T47D (cell line): ENCODE data around the gene RABL2B.

Source experiments
- DNase-seq, 2 experiments: peaks; one replicate each; pipeline versions ENCODE4 v3.0.0 to v3.0.0-alpha.2; 2011 to 2012; ENCODE audit warnings: low read depth in 1 of 2, low spot score in 1 of 2
- JUND ChIP-seq: IDR thresholded peaks from 2 replicates; pipeline ENCODE4 v1.6.1; 2012; ENCODE audit warnings: low read depth
- in situ Hi-C: cut with HindIII; loops from 2 replicates; pipeline ENCODE4 v1.10.0; 2016; ENCODE audit warnings: low sequenced_read_pairs, low pct_unique_long_range_greater_than_20kb

RABL2B gene

GRCh38 chr22:50722716-50723428 is 60.6 kb downstream of the RABL2B start:
- in situ Hi-C loops = no loop called here
- no peak for DNase-seq
- no peak for TF ChIP-seq JUND

- DNase-seq = no peak
- in situ Hi-C loops = no loop called here
- TF ChIP-seq JUND = no peak
These were observed 61.3 kb downstream of the RABL2B start for GRCh38 chr22:50722048-50722701.

- no peak for DNase-seq
- no peak for TF ChIP-seq JUND
- in situ Hi-C loops = no loop called here
These were observed 62.1 kb downstream of the RABL2B start for GRCh38 chr22:50721257-50721844.

DNA sequence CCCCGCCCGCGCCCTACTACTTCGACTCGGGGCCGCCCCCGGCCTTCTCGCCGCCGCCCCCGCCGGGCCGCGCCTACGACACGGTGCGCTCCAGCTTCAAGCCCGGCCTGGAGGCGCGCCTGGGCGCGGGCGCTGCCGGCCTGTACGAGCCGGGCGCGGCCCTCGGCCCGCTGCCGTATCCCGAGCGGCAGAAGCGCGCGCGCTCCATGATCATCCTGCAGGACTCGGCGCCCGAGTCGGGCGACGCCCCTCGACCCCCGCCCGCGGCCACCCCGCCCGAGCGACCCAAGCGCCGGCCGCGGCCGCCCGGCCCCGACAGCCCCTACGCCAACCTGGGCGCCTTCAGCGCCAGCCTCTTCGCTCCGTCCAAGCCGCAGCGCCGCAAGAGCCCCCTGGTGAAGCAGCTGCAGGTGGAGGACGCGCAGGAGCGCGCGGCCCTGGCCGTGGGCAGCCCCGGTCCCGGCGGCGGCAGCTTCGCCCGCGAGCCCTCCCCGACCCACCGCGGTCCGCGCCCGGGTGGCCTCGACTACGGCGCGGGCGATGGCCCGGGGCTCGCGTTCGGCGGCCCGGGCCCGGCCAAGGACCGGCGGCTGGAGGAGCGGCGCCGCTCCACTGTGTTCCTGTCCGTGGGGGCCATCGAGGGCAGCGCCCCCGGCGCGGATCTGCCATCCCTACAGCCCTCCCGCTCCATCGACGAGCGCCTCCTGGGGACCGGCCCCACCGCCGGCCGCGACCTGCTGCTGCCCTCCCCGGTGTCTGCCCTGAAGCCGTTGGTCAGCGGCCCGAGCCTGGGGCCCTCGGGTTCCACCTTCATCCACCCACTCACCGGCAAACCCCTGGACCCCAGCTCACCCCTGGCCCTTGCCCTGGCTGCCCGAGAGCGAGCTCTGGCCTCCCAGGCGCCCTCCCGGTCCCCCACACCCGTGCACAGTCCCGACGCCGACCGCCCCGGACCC is 62.9 kb downstream of the RABL2B start:
- TF ChIP-seq JUND = no peak
- in situ Hi-C loops = no loop called here
- DNase-seq = no peak

DNA sequence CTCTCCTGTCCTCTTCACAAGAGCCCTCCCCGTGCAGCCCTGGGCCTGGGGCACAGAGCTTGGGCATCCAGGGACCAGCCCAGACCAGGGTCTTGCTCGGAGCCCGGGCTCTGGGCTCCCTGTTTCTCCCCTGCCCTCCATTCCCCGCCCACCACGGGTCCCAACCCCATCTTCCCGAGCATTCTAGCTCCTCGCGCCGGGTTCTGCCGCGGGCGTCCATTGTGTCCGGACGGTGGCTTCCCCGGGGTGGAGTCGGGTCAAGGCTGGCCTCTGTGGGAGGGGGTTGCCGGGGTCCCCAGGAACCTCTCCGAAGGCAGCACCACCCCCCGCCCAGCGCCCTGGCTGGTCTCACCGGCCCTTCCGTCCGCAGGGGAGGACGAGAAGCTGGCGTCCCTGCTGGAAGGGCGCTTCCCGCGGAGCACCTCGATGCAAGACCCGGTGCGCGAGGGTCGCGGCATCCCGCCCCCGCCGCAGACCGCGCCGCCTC is 63.6 kb downstream of the RABL2B start:
- no peak for DNase-seq
- in situ Hi-C loops = no loop called here
- TF ChIP-seq JUND = no peak

DNA sequence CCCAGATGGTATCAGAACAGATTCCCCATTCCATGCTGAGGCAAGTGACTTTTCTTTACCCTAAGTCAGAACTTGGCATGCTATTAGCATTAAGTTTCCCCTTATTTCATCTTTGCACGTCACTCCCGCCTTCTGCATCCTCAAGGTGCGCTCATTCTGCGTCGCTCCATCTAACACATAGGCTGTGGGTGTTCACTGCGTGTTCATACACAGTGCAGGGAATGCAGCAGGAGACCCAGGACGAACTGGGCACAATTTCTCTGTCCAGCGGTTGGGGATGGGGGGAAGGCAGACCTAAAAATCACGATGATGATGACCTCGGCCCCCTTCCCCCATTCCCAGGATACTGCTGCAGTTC is 65.1 kb downstream of the RABL2B start:
- no peak for DNase-seq
- in situ Hi-C loops = no loop called here
- TF ChIP-seq JUND = no peak

DNA sequence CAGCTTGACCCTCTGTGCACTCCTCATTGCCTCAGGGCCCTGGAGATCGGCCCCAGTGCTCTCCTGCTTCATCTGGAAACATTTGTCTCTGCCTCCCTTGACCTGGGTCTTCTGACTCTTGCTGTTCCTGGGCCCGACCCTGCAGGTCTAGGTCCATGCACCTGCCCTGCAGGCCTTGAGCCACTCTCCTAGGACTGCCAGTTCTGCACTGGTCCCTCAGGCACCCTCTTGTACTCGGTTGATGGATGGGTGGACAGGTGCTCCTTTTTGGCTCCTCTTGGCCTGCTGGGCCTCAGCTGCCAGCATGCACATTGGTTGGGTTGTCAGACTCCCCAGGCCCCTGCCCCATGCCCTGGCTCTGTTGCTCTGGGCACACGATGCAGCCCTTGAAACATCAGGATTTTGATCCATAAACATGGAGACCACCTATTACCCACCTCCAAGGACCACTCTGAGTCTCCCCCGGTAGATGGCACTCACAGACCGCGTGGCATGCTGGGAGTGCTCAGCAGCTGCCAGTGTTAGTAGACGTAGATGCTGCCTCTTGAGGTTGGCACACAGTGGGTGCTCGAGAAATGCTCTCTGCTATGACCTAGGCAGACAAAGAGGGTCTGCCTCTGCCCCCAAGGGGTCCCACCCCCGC is 65.6 kb downstream of the RABL2B start:
- TF ChIP-seq JUND = no peak
- no peak for DNase-seq
- in situ Hi-C loops = no loop called here
